ENCODE data around the gene ZNF106. TPM values are rescaled to one million over a fixed set of nuclear protein-coding genes. Genes with fewer than 3 reads are reported as not detected.

ZNF106 gene
- total RNA-seq, 2 experiments from 2014 or later = 53.1 to 55.8 TPM

DNA sequence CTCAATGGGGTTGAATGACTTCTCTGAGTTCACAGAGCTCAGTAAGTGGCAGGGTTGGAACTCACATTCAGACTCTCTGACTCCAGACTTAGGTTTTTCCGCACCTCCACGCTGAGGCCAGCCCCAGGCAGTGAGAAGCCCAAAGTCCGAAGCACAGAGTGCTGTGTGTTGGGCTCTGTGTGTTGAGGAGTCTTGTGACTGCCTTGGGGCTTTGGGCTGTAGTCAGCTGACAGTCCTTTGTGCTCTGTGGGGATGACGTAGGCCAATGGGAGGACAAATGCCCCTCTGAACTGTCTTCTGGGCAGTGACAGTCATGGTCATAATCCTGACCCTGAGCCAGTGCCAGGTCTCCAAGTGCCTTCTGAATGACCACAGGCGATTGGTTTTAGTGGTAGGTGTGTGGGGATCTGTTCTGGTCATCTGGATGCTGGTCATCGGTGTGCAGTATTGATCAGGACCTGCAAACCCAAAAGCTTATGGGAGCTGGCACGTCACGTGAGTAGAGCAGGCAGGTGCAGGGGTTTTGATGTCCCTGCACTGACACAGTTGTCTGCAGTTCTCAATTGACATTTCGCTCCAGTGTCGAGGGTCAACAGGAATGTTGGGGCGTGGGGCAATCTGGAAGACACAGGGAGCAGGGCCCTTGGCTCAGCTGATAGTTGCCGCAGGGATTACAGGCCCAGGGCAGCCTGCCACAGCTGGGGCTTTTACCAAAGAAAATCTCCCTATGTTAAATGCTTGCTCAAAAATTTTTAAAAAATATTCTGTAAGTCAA lies 86.3 kb downstream of the ZNF106 start:
- H3K36me3 Mint-ChIP-seq = peaks cover 2% of the 10 kb centered on the region
- H3K4me1 Mint-ChIP-seq = peaks cover 3% of the 10 kb centered on the region
- no peak for DNase-seq
- no peaks in the 10 kb centered on the region for H3K9me3 Mint-ChIP-seq
- no peak overlapping the region for H3K27ac Mint-ChIP-seq
- H3K4me3 Mint-ChIP-seq = no peak overlapping the region
- no peaks in the 10 kb centered on the region for H3K27me3 Mint-ChIP-seq

DNA sequence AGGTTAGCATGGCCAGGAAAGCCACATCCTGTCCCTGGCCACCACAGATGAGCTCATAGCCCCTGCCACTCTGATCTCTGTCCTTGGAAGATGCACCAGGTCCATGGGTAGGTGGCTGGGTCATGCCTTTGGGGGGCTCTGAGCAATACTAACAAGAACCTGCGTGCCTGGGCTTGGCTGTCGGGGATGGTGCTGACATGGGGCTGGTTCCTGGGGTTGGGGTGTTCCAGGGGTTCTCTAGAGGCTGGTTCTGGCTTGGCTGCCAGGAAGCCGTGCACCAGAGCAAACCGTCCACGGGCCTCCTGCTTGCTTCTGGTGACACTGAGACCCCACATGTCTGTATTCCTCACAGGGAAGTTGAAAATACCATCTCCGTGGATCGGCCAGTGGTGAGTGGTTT lies 87.6 kb downstream of the ZNF106 start:
- Mint-ChIP-seq H3K4me1 (peaks cover 3% of the 10 kb centered on the region), H3K27me3 (no peaks in the 10 kb centered on the region), H3K36me3 (peaks cover 2% of the 10 kb centered on the region), H3K9me3 (no peaks in the 10 kb centered on the region), H3K4me3 (no peak overlapping the region), H3K27ac (no peak overlapping the region)
- no peak for DNase-seq

DNA sequence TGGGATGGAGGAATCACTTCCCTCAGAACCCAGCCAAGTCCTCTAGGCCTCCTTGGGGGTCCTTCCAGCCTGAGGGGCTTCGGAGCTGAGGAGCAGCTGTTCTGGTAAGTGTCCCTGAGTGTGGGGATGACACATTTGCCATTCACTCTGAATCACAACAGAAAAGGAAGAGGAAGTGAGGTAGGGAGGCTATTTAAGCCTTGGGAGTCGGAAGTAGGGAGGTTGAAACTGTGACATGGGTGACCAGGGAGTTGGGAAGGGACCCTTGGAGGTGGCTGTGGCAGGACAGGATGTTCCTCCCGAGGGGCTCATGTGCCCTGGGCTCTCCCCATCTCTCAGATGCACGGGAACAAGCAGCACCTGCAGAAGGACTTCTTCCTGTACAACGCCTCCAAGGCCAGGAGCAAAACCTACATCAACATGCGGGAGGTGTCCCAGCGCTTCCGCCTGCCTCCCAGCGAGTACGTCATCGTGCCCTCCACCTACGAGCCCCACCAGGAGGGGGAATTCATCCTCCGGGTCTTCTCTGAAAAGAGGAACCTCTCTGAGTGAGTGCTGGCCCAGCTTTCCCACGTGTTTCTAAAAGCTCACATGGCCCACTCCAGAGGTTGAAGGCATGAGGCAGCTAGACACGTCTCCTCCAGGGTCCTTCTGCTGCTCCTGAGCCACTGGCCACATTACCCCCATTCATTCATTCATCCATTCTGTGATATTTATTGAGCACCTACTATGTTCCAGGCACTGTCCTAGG lies 88.3 kb downstream of the ZNF106 start:
- DNase-seq = no peak
- Mint-ChIP-seq H3K9me3 (no peaks in the 10 kb centered on the region), H3K4me1 (peaks cover 3% of the 10 kb centered on the region), H3K4me3 (no peak overlapping the region), H3K27me3 (no peaks in the 10 kb centered on the region), H3K36me3 (peaks cover 2% of the 10 kb centered on the region), H3K27ac (no peak overlapping the region)

DNA sequence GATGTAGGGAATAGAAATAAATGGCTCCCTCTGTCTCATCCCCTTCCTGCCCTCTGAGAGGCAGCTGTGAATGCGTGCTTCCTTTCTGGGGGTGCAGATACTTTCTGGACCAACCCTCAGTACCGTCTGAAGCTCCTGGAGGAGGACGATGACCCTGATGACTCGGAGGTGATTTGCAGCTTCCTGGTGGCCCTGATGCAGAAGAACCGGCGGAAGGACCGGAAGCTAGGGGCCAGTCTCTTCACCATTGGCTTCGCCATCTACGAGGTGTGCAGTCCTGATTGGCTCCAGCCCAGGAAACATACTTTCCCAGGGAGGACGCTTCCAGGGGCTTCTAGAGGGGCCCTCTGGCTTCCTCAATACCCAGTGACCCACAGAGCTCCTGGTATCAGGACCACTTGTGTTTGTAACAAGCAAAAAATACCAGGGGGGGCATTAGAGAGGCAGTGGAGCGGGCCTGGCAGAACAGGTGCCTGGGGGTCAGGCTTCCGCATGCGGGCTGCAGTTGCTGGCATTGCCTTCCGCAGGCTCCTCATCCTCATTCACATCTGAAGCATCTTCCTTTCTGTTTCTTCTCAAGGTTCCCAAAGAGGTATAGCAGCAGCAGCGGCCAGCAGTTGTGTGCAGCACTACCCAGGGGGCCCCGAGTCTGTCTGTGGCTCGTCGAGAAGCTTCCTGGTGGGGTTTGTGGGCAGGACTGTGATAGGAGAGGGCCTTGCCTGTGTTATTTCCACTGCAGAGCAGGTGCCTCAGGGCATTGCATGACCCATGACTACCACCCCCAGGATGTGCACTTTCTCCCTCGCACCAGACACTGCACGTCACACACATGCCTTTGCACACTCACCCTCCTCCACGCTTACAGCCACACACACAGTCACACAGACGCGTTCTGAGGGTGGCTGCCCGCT lies 89.1 kb downstream of the ZNF106 start:
- DNase-seq = no peak
- Mint-ChIP-seq H3K4me1 (peaks cover 3% of the 10 kb centered on the region), H3K27me3 (no peaks in the 10 kb centered on the region), H3K27ac (no peak overlapping the region), H3K4me3 (peak overlapping the region; percentile 52), H3K36me3 (peaks cover 2% of the 10 kb centered on the region), H3K9me3 (no peaks in the 10 kb centered on the region)

DNA sequence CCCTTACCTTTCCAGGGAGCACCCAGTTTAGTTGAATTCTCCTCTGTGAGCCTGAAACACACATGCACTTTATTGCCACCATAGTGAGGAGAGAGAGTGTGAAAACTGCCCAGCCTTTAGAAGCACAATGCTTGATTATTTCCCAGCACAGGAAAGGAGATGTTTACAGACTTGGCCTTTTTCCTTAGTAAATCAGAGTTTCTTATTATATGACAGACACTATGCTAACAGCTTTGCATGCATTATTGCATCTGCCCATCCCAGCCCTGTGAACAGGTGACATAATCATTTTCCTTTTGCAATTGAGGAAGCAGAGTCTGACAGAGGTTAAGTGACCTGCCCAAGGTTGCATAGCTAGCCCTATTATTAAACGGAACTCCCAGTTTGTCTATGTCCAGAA lies 95.1 kb downstream of the ZNF106 start:
- Mint-ChIP-seq H3K27me3 (no peaks in the 10 kb centered on the region), H3K4me1 (no peaks in the 10 kb centered on the region), H3K9me3 (no peaks in the 10 kb centered on the region), H3K27ac (no peak overlapping the region), H3K36me3 (peaks cover 2% of the 10 kb centered on the region), H3K4me3 (no peak overlapping the region)
- no peak for DNase-seq

DNA sequence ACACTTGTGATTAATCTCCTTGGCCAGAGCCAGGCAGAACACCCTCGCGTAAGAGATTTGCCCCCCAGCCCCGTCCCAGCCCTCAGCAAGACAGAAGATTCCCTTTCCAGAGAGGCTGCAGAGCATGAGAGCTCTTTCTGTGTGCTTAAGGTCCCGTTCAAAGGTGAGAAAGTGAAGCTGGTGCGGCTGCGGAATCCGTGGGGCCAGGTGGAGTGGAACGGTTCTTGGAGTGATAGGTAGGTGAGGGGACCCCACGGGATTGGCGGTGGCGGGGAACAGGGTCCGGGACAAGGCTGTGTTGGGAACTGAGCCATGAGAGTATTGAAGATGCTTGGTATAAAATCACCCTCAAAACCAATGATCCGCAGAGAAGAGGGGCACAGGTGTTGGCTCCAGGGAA lies 96.8 kb downstream of the ZNF106 start:
- Mint-ChIP-seq H3K27ac (no peak overlapping the region), H3K9me3 (no peaks in the 10 kb centered on the region), H3K4me3 (no peak overlapping the region), H3K36me3 (no peaks in the 10 kb centered on the region), H3K27me3 (no peaks in the 10 kb centered on the region), H3K4me1 (no peaks in the 10 kb centered on the region)
- no peak for DNase-seq

DNA sequence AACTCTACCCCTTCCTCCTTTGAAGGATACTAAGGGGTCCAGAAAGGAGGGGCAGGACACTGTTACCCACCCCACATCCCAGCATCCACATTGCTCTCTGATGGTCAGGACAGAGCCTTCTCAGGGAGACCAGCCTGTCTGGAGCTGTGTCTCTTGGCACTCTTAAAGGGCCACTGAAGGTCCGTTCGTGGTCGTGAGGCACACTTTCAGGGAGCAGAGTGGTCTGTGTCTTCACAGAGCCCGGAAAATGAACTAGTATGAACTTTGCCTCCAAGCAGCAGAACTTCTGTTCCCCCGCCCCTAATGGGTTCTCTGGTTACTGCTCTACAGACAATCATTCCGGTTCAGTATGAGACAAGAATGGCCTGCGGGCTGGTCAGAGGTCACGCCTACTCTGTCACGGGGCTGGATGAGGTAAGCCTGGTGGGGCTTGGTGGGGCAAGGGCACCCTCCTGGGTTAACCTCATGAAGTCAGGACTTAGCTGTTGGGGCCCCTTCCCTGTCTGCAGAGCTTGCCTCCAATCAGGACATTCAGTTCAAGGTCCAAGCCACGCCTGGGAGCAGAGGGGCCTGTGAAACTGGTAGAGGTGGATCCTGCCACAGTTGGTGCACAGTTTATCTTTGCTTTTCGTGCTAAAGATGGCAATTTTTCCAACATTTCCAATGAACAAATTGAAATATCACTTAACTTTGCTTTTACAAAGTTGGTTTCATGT lies 98.5 kb downstream of the ZNF106 start:
- H3K9me3 Mint-ChIP-seq = no peaks in the 10 kb centered on the region
- H3K36me3 Mint-ChIP-seq = no peaks in the 10 kb centered on the region
- H3K4me3 Mint-ChIP-seq = no peak overlapping the region
- no peaks in the 10 kb centered on the region for H3K4me1 Mint-ChIP-seq
- no peak for DNase-seq
- H3K27ac Mint-ChIP-seq = no peak overlapping the region
- H3K27me3 Mint-ChIP-seq = no peaks in the 10 kb centered on the region

DNA sequence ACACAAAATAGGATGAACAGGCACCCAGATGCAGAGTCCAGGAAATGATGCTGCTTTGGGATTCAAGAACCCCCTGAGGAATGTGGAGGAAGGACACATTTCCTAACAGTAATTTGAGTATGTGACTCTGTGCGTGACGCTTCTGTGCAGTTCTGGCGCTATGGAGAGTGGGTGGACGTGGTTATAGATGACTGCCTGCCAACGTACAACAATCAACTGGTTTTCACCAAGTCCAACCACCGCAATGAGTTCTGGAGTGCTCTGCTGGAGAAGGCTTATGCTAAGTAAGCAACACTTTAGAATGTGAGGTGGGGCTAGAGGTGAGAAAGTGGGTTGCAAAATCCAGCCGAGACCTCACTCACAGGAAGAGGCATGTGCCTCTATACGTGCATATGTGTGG lies 103.3 kb downstream of the ZNF106 start:
- H3K4me3 Mint-ChIP-seq = no peak overlapping the region

DNA sequence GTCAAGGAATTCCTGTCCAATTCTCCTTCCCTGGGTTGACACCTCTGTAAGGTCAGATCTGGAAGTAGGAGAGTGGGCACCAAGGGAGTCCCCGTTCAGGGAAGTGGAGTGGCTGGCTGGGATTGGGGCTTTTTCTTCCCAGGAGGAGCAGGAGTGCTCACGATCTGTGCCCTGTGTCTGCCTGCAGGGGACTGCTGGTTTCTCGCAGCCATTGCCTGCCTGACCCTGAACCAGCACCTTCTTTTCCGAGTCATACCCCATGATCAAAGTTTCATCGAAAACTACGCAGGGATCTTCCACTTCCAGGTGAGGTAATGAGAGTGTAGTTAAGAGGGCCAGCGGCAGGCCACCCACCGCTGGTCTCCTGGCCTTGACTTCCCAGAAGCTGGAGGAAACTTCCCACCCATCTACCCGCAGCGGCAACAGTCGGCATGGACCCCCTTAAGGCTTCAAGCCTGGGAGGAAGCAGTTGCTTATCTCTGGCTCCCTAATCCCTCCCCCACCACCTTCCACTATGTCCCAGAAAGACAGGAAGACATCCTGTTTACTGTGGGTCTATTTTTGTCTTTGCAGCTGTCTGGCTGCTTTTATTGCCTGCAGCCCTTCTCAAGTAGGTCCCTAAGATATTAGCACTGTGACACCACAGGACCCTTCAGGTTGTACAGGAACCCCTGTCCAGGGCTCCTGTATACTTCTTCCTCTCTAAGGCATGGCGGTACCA lies 104.8 kb downstream of the ZNF106 start:
- H3K4me1 Mint-ChIP-seq = no peaks in the 10 kb centered on the region
- H3K9me3 Mint-ChIP-seq = no peaks in the 10 kb centered on the region
- H3K27ac Mint-ChIP-seq = no peak overlapping the region
- no peak overlapping the region for H3K4me3 Mint-ChIP-seq
- no peak for DNase-seq
- no peaks in the 10 kb centered on the region for H3K27me3 Mint-ChIP-seq
- H3K36me3 Mint-ChIP-seq = peaks cover 1% of the 10 kb centered on the region

More for the DNA sequence above, 103.3 kb downstream of the ZNF106 start:
- Mint-ChIP-seq H3K27ac (no peak overlapping the region), H3K4me1 (no peaks in the 10 kb centered on the region), H3K36me3 (peaks cover 1% of the 10 kb centered on the region), H3K9me3 (no peaks in the 10 kb centered on the region), H3K27me3 (no peaks in the 10 kb centered on the region)
- DNase-seq = no peak

DNA sequence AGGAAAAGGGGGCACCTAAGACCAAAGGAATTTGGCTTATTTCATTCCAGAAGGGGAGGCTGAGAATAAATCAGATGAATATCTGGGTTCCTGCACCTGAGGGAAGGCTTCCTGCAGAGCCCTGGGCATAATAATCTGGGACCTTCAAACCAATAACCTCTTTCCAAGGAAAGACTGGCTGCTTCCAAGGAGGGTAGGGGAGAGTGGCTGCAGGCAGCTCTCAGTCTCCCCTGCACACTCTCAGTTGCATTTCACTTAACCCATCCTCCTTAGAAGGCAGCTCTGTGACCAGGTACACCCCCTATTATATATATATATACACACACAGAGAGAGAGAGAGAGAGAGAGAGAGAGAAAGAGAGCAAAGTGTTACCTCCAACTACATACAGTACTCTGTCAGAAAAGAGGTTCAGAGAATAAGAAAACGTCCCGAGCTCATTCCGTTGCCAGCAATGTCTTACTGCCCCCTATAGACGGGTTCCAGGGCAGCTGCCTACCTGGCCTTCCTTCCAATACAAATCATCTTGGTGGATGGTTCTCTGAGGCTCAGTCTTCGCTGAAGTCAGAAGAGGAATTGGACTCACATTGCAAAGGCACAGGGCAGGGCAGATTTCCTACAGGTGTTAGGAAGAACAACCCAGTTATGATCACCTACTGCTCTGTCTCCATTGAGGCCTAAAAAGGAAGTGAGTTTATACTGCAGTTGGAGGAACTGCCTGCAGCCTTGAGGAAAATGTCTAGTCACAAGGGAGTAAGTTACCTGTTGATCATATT lies 105.5 kb downstream of the ZNF106 start:
- Mint-ChIP-seq H3K36me3 (peaks cover 1% of the 10 kb centered on the region), H3K4me1 (no peaks in the 10 kb centered on the region), H3K27ac (no peak overlapping the region), H3K27me3 (no peaks in the 10 kb centered on the region), H3K9me3 (no peaks in the 10 kb centered on the region), H3K4me3 (no peak overlapping the region)
- peak; percentile 10 for DNase-seq

DNA sequence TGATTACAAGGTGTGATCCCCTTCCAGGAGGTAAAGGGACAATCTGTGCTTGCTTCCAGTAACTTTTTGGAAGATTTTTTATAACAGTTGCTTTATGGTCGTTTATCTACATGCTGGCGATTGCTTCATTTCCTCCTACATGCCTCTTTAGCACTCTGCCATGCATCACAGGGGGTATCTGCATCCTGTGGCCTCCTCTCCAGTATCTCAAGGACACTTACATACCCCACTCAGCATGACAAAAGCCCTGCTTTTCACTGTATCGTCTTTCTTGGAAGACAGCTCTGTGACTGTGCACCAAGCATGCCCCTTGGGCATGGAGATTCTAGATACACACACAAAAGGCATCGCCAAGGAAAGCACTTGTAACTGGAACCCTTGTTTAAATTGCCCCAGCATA lies 106.3 kb downstream of the ZNF106 start:
- Mint-ChIP-seq H3K27ac (no peak overlapping the region), H3K4me1 (no peaks in the 10 kb centered on the region), H3K36me3 (peaks cover 3% of the 10 kb centered on the region), H3K4me3 (no peak overlapping the region), H3K9me3 (no peaks in the 10 kb centered on the region), H3K27me3 (no peaks in the 10 kb centered on the region)
- no peak for DNase-seq

DNA sequence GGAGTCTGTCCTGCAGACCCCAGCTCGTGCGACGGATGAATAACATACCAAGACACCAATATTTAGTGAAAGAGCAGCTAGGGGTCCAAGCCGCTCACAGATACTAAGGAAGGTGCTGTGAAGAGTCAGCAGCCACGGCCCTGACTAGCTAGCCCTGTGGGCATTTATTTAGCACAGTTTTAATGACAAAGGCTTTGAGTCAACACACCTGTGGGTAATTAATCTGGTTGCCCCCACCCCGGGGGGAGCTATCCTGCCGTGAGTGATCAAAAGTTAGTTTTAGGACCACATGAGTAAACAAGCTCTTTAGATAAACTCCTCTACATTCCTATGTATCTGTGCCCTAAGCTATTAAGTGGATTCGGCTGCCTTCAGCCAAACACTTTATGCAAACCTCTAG lies 112.9 kb downstream of the ZNF106 start:
- no peak overlapping the region for H3K27ac Mint-ChIP-seq
- H3K4me1 Mint-ChIP-seq = no peaks in the 10 kb centered on the region
- no peak overlapping the region for H3K4me3 Mint-ChIP-seq
- no peaks in the 10 kb centered on the region for H3K27me3 Mint-ChIP-seq
- peaks cover 14% of the 10 kb centered on the region for H3K9me3 Mint-ChIP-seq
- no peak for DNase-seq
- peaks cover 15% of the 10 kb centered on the region for H3K36me3 Mint-ChIP-seq

DNA sequence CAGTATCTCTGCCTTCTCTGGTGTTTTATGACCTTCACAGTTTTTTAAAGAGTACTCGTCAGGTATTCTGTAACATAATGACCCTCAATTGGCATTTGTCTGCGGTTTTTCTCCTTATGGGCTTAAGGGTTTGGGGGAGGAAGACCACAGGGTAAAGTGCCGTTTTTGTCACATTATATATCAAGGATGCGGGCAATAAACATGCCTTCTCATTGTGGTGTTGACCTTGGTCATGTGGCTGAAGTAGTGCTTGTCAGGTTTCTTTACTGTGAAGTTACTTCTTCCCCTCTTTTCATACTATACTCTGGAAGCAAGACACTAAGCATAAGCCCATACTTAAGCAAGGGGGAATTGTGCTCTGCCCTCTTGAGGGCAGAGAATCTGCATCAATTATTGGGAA lies 115.0 kb downstream of the ZNF106 start:
- no peak for DNase-seq
- no peaks in the 10 kb centered on the region for H3K27me3 Mint-ChIP-seq
- peaks cover 15% of the 10 kb centered on the region for H3K9me3 Mint-ChIP-seq
- H3K4me3 Mint-ChIP-seq = no peak overlapping the region
- no peak overlapping the region for H3K27ac Mint-ChIP-seq
- peaks cover 16% of the 10 kb centered on the region for H3K36me3 Mint-ChIP-seq
- no peaks in the 10 kb centered on the region for H3K4me1 Mint-ChIP-seq
